PC-9 (cell line): ENCODE measurements around the gene MPHOSPH9. TPM values are rescaled to one million over a fixed set of nuclear protein-coding genes. Genes with fewer than 3 reads are reported as not detected.

Experiments used
- BruUV-seq: library from RNA; stranded (reverse); fragments of 400-500 nt; replicated peaks from 2 replicates; lab custom pipeline; 2021; lab: Mats Ljungman, UMichigan
- CTCF ChIA-PET: fragments of 300-600 bp; sonication (Branson Sonifier 250); formaldehyde crosslinking; loops from one replicate; lab custom pipeline; 2022; ENCODE audit warnings: antibody characterized with exemption; lab: Charles Lee
- POLR2A ChIA-PET: fragments of 300-600 bp; sonication (Branson Sonifier 250); formaldehyde crosslinking; loops from one replicate; lab custom pipeline; 2022; ENCODE audit warnings: antibody characterized with exemption; ENCODE audit not compliant: unreplicated experiment; lab: Charles Lee
- DNase-seq, 2 experiments: peaks; one replicate each; pipeline versions ENCODE4 v3.0.0 to v3.0.0-alpha.2; 2015 to 2022; ENCODE audit warnings: mixed read lengths in 1 of 2
- H2AFZ ChIP-seq: fragments of 200-600 bp; sonication (generic); 2 replicates; pipeline ENCODE4 v1.8.1; 2017; ENCODE audit warnings: antibody characterized with exemption
- H3F3A ChIP-seq: fragments of 200-600 bp; sonication (generic); 2 replicates; pipeline ENCODE4 v1.8.1; 2017; ENCODE audit warnings: antibody characterized with exemption, mild to moderate bottlenecking, low read depth; ENCODE audit not compliant: insufficient read depth
- H3K27ac ChIP-seq: fragments of 200-600 bp; sonication (generic); 2 replicates; pipeline ENCODE4 v1.6.1; 2016; ENCODE audit warnings: mixed run types
- H3K27me3 ChIP-seq: fragments of 200-600 bp; sonication (generic); 2 replicates; pipeline ENCODE4 v1.6.1; 2016; ENCODE audit warnings: low read depth, mixed run types; ENCODE audit not compliant: insufficient read depth
- H3K36me3 ChIP-seq: fragments of 200-600 bp; sonication (generic); 2 replicates; pipeline ENCODE4 v1.6.1; 2016; ENCODE audit warnings: low read depth, mixed run types
- H3K4me1 ChIP-seq: fragments of 200-600 bp; sonication (generic); replicated peaks from 2 replicates; pipeline ENCODE4 v1.6.1; 2016; ENCODE audit warnings: mixed run types; ENCODE audit not compliant: insufficient read depth
- H3K4me2 ChIP-seq: fragments of 200-600 bp; sonication (generic); 2 replicates; pipeline ENCODE4 v1.6.1; 2017; ENCODE audit warnings: mixed run types
- H3K4me3 ChIP-seq: fragments of 200-600 bp; sonication (generic); 2 replicates; pipeline ENCODE4 v1.6.1; 2016; ENCODE audit warnings: mixed run types
- H3K79me2 ChIP-seq: fragments of 200-600 bp; sonication (generic); 2 replicates; pipeline ENCODE4 v1.6.1; 2017; ENCODE audit warnings: low read depth, mixed run types
- H3K9me2 ChIP-seq: fragments of 200-600 bp; sonication (generic); 2 replicates; pipeline ENCODE4 v1.8.1; 2017; ENCODE audit warnings: mild to moderate bottlenecking; ENCODE audit not compliant: insufficient read depth
- H3K9me3 ChIP-seq: fragments of 200-600 bp; sonication (generic); 2 replicates; pipeline ENCODE4 v1.8.1; 2016; ENCODE audit warnings: low read depth; ENCODE audit not compliant: insufficient read depth
- H4K20me1 ChIP-seq: fragments of 200-600 bp; sonication (generic); 2 replicates; pipeline ENCODE4 v1.8.1; 2017; ENCODE audit not compliant: insufficient read depth
- CTCF ChIP-seq: fragments of 200-600 bp; sonication (generic); conservative IDR thresholded peaks from 2 replicates; pipeline ENCODE4 v1.6.1; 2017; ENCODE audit warnings: mixed run types, antibody characterized with exemption, mild to moderate bottlenecking, moderate library complexity
- EZH2 ChIP-seq: fragments of 200-600 bp; sonication (generic); IDR thresholded peaks from 2 replicates; pipeline ENCODE4 v1.8.0; 2017; ENCODE audit warnings: antibody characterized with exemption, low read depth
- intact Hi-C: fragments of 100-400 bp; cut with micrococcal nuclease; formaldehyde crosslinking; loops from one replicate; pipeline ENCODE4 v1.10.0; 2022; ENCODE audit not compliant: unreplicated experiment
- total RNA-seq: library from RNA; stranded (reverse); gene quantifications from 2 replicates; pipeline ENCODE4 v1.2.3, GENCODE V29; 2021

MPHOSPH9 gene
- total RNA-seq, 1 experiment from 2014 or later = 58.5 TPM

GRCh38 chr12:123121670-123122069 lies 111.3 kb downstream of the MPHOSPH9 start:
- TF ChIP-seq CTCF (no peak), EZH2 (no peak)
- intact Hi-C loops = no loop called here
- H3K4me2 ChIP-seq = no peak overlapping the region
- H3K4me3 ChIP-seq = no peak overlapping the region
- BruUV-seq = no TSS peak
- ChIA-PET CTCF (no interaction called here), POLR2A (interaction anchor here (0.6 to 0.8 kb wide), 2 partner anchors 27 to 30 kb away, joined by 3 to 8 read pairs; no protein-coding TSS in a partner anchor)
- no peaks in the 10 kb centered on the region for H4K20me1 ChIP-seq
- peak overlapping the region; percentile 60; the same call in 1 of the 2 replicates for H3K27ac ChIP-seq
- no peaks in the 10 kb centered on the region for H3K9me3 ChIP-seq
- no peaks in the 10 kb centered on the region for H3K9me2 ChIP-seq
- H2AFZ ChIP-seq = no peak overlapping the region
- H3F3A ChIP-seq = peaks cover 35% of the 10 kb centered on the region
- H3K36me3 ChIP-seq = no peaks in the 10 kb centered on the region
- H3K27me3 ChIP-seq = no peaks in the 10 kb centered on the region
- H3K79me2 ChIP-seq = peaks cover 29% of the 10 kb centered on the region
- H3K4me1 ChIP-seq = peaks cover 49% of the 10 kb centered on the region
- no peak for DNase-seq

GRCh38 chr12:123120452-123121166 lies 112.3 kb downstream of the MPHOSPH9 start:
- no peaks in the 10 kb centered on the region for H3K36me3 ChIP-seq
- TF ChIP-seq EZH2 (no peak), CTCF (no peak)
- peaks cover 28% of the 10 kb centered on the region; the same call in 1 of the 2 replicates for H3F3A ChIP-seq
- H3K27ac ChIP-seq = peak overlapping the region; percentile 60
- intact Hi-C loops = no loop called here
- H3K9me2 ChIP-seq = no peaks in the 10 kb centered on the region
- no peaks in the 10 kb centered on the region for H3K9me3 ChIP-seq
- H4K20me1 ChIP-seq = no peaks in the 10 kb centered on the region
- peaks cover 29% of the 10 kb centered on the region for H3K79me2 ChIP-seq
- ChIA-PET POLR2A (interaction anchor here (0.6 to 0.8 kb wide), 3 partner anchors 26 to 31 kb away, joined by 3 to 8 read pairs (median 3); no protein-coding TSS in a partner anchor), CTCF (interaction anchor here (0.5 kb wide), 2 partner anchors 7 to 73 kb away, joined by 3 to 11 read pairs; no protein-coding TSS in a partner anchor)
- H3K4me2 ChIP-seq = peak overlapping the region; percentile 47
- DNase-seq = peak; percentile 12 to 66
- H2AFZ ChIP-seq = no peak overlapping the region
- no peaks in the 10 kb centered on the region for H3K27me3 ChIP-seq
- peaks cover 38% of the 10 kb centered on the region for H3K4me1 ChIP-seq
- no peak overlapping the region for H3K4me3 ChIP-seq
- BruUV-seq = no TSS peak

- Histone ChIP-seq H3K9me2 (no peaks in the 10 kb centered on the region), H3K4me2 (peak overlapping the region; percentile 47; the same call in 1 of the 2 replicates), H3K4me1 (peaks cover 30% of the 10 kb centered on the region), H3K9me3 (no peaks in the 10 kb centered on the region), H2AFZ (no peak overlapping the region), H3K27ac (peak overlapping the region; percentile 60; the same call in 1 of the 2 replicates), H3K36me3 (no peaks in the 10 kb centered on the region), H3K4me3 (no peak overlapping the region), H3K79me2 (peaks cover 28% of the 10 kb centered on the region), H4K20me1 (no peaks in the 10 kb centered on the region), H3K27me3 (no peaks in the 10 kb centered on the region), H3F3A (peaks cover 20% of the 10 kb centered on the region; the same call in 1 of the 2 replicates)
- BruUV-seq = no TSS peak
- CTCF ChIA-PET = interaction anchor here (0.5 to 0.6 kb wide), 2 partner anchors 8 to 91 kb away, joined by 11 read pairs; no protein-coding TSS in a partner anchor
- TF ChIP-seq EZH2 = no peak
- TF ChIP-seq CTCF = no peak
- intact Hi-C loops = no loop called here
- no peak for DNase-seq
- POLR2A ChIA-PET = interaction anchor here (0.8 kb wide), 1 partner anchor 30 kb away, joined by 3 read pairs; no protein-coding TSS in a partner anchor
Measured at GRCh38 chr12:123119808-123120207, 113.1 kb downstream of the MPHOSPH9 start.
